Neuron (in vitro differentiated cells): ENCODE measurements around the gene CREBBP.

Experiments used
- H2AFZ ChIP-seq: one replicate; pipeline ENCODE4 v1.6.1; 2013; ENCODE audit warnings: low read depth, mild to moderate bottlenecking, inconsistent platforms, low read length, moderate library complexity
- H3K27me3 ChIP-seq: one replicate; pipeline ENCODE4 v1.6.1; 2013; ENCODE audit warnings: low read length; ENCODE audit not compliant: insufficient read depth
- H3K36me3 ChIP-seq: one replicate; pipeline ENCODE4 v1.6.1; 2013; ENCODE audit warnings: low read length; ENCODE audit not compliant: insufficient read depth
- H3K4me1 ChIP-seq: one replicate; pipeline ENCODE4 v1.6.1; 2013; ENCODE audit warnings: low read length; ENCODE audit not compliant: insufficient read depth
- H3K4me3 ChIP-seq: 2 replicates; pipeline ENCODE4 v1.5.1; 2013; ENCODE audit warnings: mild to moderate bottlenecking, low read length, moderate library complexity
- H3K9me3 ChIP-seq: one replicate; pipeline ENCODE4 v1.6.1; 2013; ENCODE audit warnings: low read length

The CREBBP gene

GRCh38 chr16:3767333-3767986, 113.1 kb downstream of the CREBBP start:
- Histone ChIP-seq H2AFZ (no peak overlapping the region), H3K27me3 (no peaks in the 10 kb centered on the region), H3K4me3 (no peak overlapping the region), H3K9me3 (no peaks in the 10 kb centered on the region), H3K36me3 (peaks cover 77% of the 10 kb centered on the region), H3K4me1 (no peaks in the 10 kb centered on the region)

GRCh38 chr16:3766177-3766576, 114.3 kb downstream of the CREBBP start:
- peaks cover 78% of the 10 kb centered on the region for H3K36me3 ChIP-seq

GRCh38 chr16:3764409-3764808, 116.1 kb downstream of the CREBBP start:
- H3K4me3 ChIP-seq: no peak overlapping the region

More at GRCh38 chr16:3766177-3766576, 114.3 kb downstream of the CREBBP start:
- no peaks in the 10 kb centered on the region for H3K4me1 ChIP-seq
- H3K27me3 ChIP-seq: no peaks in the 10 kb centered on the region
- H2AFZ ChIP-seq: no peak overlapping the region
- no peak overlapping the region for H3K4me3 ChIP-seq
- H3K9me3 ChIP-seq: no peaks in the 10 kb centered on the region

GRCh38 chr16:3762107-3762750, 118.3 kb downstream of the CREBBP start:
- Histone ChIP-seq H3K4me3 (no peak overlapping the region), H3K4me1 (no peaks in the 10 kb centered on the region), H2AFZ (no peak overlapping the region), H3K9me3 (no peaks in the 10 kb centered on the region), H3K36me3 (peaks cover 62% of the 10 kb centered on the region), H3K27me3 (no peaks in the 10 kb centered on the region)

More at GRCh38 chr16:3764409-3764808, 116.1 kb downstream of the CREBBP start:
- Histone ChIP-seq H2AFZ (no peak overlapping the region), H3K36me3 (peaks cover 66% of the 10 kb centered on the region), H3K4me1 (no peaks in the 10 kb centered on the region), H3K27me3 (no peaks in the 10 kb centered on the region), H3K9me3 (no peaks in the 10 kb centered on the region)

- Histone ChIP-seq H3K9me3 (no peaks in the 10 kb centered on the region), H3K4me3 (no peak overlapping the region), H3K27me3 (no peaks in the 10 kb centered on the region), H3K4me1 (no peaks in the 10 kb centered on the region), H3K36me3 (peaks cover 62% of the 10 kb centered on the region), H2AFZ (no peak overlapping the region)
These were observed 119.0 kb downstream of the CREBBP start for GRCh38 chr16:3761375-3762106.

- Histone ChIP-seq H3K4me3 (no peak overlapping the region), H3K27me3 (no peaks in the 10 kb centered on the region), H3K4me1 (no peaks in the 10 kb centered on the region), H2AFZ (no peak overlapping the region), H3K36me3 (peaks cover 63% of the 10 kb centered on the region), H3K9me3 (no peaks in the 10 kb centered on the region)
These were observed 120.0 kb downstream of the CREBBP start for GRCh38 chr16:3760518-3760917.

GRCh38 chr16:3759736-3760135, 120.8 kb downstream of the CREBBP start:
- peaks cover 64% of the 10 kb centered on the region for H3K36me3 ChIP-seq
- no peaks in the 10 kb centered on the region for H3K4me1 ChIP-seq
- H3K27me3 ChIP-seq: no peaks in the 10 kb centered on the region
- no peak overlapping the region for H2AFZ ChIP-seq
- H3K4me3 ChIP-seq: no peak overlapping the region
- no peaks in the 10 kb centered on the region for H3K9me3 ChIP-seq

- no peaks in the 10 kb centered on the region for H3K9me3 ChIP-seq
- no peaks in the 10 kb centered on the region for H3K27me3 ChIP-seq
- peaks cover 69% of the 10 kb centered on the region for H3K36me3 ChIP-seq
- no peak overlapping the region for H2AFZ ChIP-seq
- no peak overlapping the region for H3K4me3 ChIP-seq
- H3K4me1 ChIP-seq: no peaks in the 10 kb centered on the region
These were observed 124.4 kb downstream of the CREBBP start for GRCh38 chr16:3756113-3756512.

GRCh38 chr16:3755249-3755648, 125.3 kb downstream of the CREBBP start:
- H3K4me1 ChIP-seq: no peaks in the 10 kb centered on the region
- no peaks in the 10 kb centered on the region for H3K9me3 ChIP-seq
- no peak overlapping the region for H2AFZ ChIP-seq
- peaks cover 75% of the 10 kb centered on the region for H3K36me3 ChIP-seq
- H3K27me3 ChIP-seq: no peaks in the 10 kb centered on the region
- no peak overlapping the region for H3K4me3 ChIP-seq

- Histone ChIP-seq H3K4me3 (no peak overlapping the region), H3K4me1 (no peaks in the 10 kb centered on the region), H2AFZ (no peak overlapping the region), H3K27me3 (no peaks in the 10 kb centered on the region), H3K36me3 (peaks cover 78% of the 10 kb centered on the region), H3K9me3 (no peaks in the 10 kb centered on the region)
These were observed 125.7 kb downstream of the CREBBP start for GRCh38 chr16:3754772-3755171.

- no peaks in the 10 kb centered on the region for H3K9me3 ChIP-seq
- H3K36me3 ChIP-seq: peaks cover 79% of the 10 kb centered on the region
- H2AFZ ChIP-seq: no peak overlapping the region
- no peaks in the 10 kb centered on the region for H3K4me1 ChIP-seq
- H3K4me3 ChIP-seq: no peak overlapping the region
- no peaks in the 10 kb centered on the region for H3K27me3 ChIP-seq
These were observed 126.3 kb downstream of the CREBBP start for GRCh38 chr16:3754081-3754703.

- H3K9me3 ChIP-seq: no peaks in the 10 kb centered on the region
- H3K4me3 ChIP-seq: no peak overlapping the region
- no peak overlapping the region for H2AFZ ChIP-seq
- no peaks in the 10 kb centered on the region for H3K27me3 ChIP-seq
- peaks cover 80% of the 10 kb centered on the region for H3K36me3 ChIP-seq
- no peaks in the 10 kb centered on the region for H3K4me1 ChIP-seq
These were observed 127.5 kb downstream of the CREBBP start for GRCh38 chr16:3752984-3753383.

GRCh38 chr16:3751878-3752277, 128.6 kb downstream of the CREBBP start:
- Histone ChIP-seq H3K27me3 (no peaks in the 10 kb centered on the region), H3K9me3 (no peaks in the 10 kb centered on the region), H3K4me1 (no peaks in the 10 kb centered on the region), H3K36me3 (peaks cover 76% of the 10 kb centered on the region), H3K4me3 (no peak overlapping the region), H2AFZ (no peak overlapping the region)
